Stimulated activated CD4-positive, alpha-beta T cell treated with anti-CD3 and anti-CD28 coated beads, TNF-alpha, amount 100 ng/mL, for 1 hour (primary cell): ENCODE data around the gene CRYBA4.

ENCODE experiments used
- DNase-seq, 3 donors: peaks; one replicate each; pipeline ENCODE4 v3.0.0-alpha.2; 2020; ENCODE audit warnings: low read depth in 3 of 3, low spot score in 1 of 3

CRYBA4 gene

GRCh38 chr22:26658671-26659478, 37.1 kb downstream of the CRYBA4 start:
- peak in 2 of 3 donors; percentile 46 to 65 for DNase-seq

GRCh38 chr22:26660356-26660755, 38.6 kb downstream of the CRYBA4 start:
- DNase-seq: no peak

GRCh38 chr22:26660961-26661578, 39.3 kb downstream of the CRYBA4 start:
- DNase-seq: no peak

GRCh38 chr22:26662160-26662559, 40.4 kb downstream of the CRYBA4 start:
- DNase-seq: no peak

GRCh38 chr22:26663374-26663923, 41.7 kb downstream of the CRYBA4 start:
- no peak for DNase-seq

GRCh38 chr22:26665813-26666231, 44.1 kb downstream of the CRYBA4 start:
- no peak for DNase-seq

GRCh38 chr22:26667140-26667539, 45.4 kb downstream of the CRYBA4 start:
- no peak for DNase-seq

GRCh38 chr22:26669060-26669481, 47.3 kb downstream of the CRYBA4 start:
- no peak for DNase-seq

GRCh38 chr22:26670459-26670858, 48.7 kb downstream of the CRYBA4 start:
- no peak for DNase-seq

- DNase-seq: peak in 2 of 3 donors; percentile 30 to 39
Measured at GRCh38 chr22:26671317-26672059, 49.7 kb downstream of the CRYBA4 start.

GRCh38 chr22:26672060-26672471, 50.3 kb downstream of the CRYBA4 start:
- no peak for DNase-seq

- peak; percentile 79 to 86 (median 83) for DNase-seq
Measured at GRCh38 chr22:26672590-26673468, 51.1 kb downstream of the CRYBA4 start.

- DNase-seq: no peak
Measured at GRCh38 chr22:26673486-26673885, 51.7 kb downstream of the CRYBA4 start.

- no peak for DNase-seq
Measured at GRCh38 chr22:26674211-26675190, 52.7 kb downstream of the CRYBA4 start.

GRCh38 chr22:26675687-26676268, 54.0 kb downstream of the CRYBA4 start:
- DNase-seq: no peak

GRCh38 chr22:26677217-26677616, 55.5 kb downstream of the CRYBA4 start:
- DNase-seq: no peak

- DNase-seq: peak in 2 of 3 donors; percentile 39 to 62
Measured at GRCh38 chr22:26679003-26679629, 57.4 kb downstream of the CRYBA4 start.
